ENCODE measurements around the gene CELF1.

DNA sequence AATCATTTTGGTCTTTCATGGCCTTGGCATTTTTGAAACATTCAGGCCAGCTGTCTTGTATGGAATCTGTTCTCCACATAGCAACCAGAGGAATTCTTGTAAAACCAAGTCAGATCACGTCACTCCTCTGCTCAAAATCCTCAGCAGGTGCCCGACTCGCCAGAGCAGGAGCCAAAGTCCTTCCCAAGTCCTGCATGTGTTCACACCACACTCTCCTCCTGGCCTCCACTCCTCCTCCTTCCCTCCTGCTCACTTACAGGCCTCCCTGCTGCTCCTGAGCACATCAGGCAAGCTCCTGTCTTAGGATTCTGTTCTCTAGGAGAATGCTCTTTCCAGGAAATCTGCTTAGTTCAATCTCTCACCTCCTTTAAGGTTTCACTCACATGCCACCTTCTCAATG is 119.8 kb downstream of the CELF1 start:
- TF ChIP-seq, protein P1, sequence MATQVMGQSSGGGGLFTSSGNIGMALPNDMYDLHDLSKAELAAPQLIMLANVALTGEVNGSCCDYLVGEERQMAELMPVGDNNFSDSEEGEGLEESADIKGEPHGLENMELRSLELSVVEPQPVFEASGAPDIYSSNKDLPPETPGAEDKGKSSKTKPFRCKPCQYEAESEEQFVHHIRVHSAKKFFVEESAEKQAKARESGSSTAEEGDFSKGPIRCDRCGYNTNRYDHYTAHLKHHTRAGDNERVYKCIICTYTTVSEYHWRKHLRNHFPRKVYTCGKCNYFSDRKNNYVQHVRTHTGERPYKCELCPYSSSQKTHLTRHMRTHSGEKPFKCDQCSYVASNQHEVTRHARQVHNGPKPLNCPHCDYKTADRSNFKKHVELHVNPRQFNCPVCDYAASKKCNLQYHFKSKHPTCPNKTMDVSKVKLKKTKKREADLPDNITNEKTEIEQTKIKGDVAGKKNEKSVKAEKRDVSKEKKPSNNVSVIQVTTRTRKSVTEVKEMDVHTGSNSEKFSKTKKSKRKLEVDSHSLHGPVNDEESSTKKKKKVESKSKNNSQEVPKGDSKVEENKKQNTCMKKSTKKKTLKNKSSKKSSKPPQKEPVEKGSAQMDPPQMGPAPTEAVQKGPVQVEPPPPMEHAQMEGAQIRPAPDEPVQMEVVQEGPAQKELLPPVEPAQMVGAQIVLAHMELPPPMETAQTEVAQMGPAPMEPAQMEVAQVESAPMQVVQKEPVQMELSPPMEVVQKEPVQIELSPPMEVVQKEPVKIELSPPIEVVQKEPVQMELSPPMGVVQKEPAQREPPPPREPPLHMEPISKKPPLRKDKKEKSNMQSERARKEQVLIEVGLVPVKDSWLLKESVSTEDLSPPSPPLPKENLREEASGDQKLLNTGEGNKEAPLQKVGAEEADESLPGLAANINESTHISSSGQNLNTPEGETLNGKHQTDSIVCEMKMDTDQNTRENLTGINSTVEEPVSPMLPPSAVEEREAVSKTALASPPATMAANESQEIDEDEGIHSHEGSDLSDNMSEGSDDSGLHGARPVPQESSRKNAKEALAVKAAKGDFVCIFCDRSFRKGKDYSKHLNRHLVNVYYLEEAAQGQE (IDR thresholded peaks at IDR 0.05; ENCODE audit: low read depth), result no peak
- TF ChIP-seq TEAD4 (IDR thresholded peaks at IDR 0.05), result no peak

Data from Ishikawa (cell line).